HG03103 (cell line): Measurements from ENCODE around the gene CST5.
"Not testable (repeated sequence)": the region's sequence is repeated elsewhere in the genome, so short reads cannot be mapped to it uniquely, and the experiment has no call there.

Source experiments
- ATAC-seq: cut with Tn5 transposase; IDR thresholded peaks from one replicate; pipeline ENCODE4 v1.9.1; 2021; ENCODE audit warnings: low read depth; ENCODE audit not compliant: unreplicated experiment

CST5 gene

DNA sequence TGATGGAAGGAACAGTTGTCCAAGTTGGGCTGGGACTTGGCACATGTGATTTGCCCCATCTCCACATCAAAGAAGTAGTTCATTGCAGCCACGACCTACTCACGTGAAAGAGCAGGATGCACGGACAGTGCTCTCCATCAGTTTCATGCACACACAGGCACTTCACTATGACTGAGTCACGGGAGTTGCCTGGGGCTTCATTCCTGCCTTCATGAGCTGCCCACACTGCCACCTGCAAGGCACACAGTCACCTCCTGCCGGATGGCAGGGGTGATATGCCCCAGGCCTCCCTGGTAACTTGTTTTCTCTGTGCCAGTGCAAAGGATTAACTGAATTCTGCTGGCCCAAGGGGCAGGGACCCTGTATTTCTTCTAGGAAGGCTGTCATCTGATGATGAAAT is 22.8 kb downstream of the CST5 start:
- ATAC-seq: no peak

DNA sequence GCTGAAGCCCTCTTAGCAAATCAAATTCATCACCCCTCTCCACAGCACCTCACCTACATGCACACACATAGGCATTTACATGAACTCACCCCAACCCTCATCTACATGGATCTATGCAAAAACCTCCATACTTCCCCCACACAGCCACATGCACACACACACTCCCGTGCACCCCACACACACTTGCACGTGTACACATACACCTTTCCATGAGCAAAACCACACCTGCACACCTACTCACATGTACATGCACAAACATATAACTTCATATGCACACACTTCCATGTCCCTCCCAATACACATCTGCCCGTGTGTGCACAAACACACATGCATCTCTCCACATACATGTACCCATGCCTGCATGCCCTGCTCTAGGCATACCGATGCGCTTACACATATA is 23.3 kb downstream of the CST5 start:
- ATAC-seq: no peak

DNA sequence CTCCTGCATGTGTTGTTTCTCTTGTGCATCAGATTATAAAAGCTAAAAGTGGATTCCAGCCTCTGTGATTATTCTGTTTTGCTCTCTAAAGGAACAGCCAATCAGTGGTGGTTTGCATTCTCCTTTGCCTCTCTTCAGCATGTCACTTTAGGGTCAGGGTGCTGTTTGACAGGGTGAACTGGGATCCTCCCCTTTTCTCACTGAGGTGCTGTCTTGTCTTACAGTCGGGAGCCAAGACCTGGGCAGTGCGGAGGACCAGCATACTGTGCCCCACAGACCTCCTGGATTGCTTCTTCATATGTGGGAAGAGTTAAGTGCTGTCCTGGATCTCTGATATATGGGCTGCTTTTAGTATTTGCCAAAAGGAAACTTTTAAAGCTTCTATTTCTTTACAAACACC is 37.9 kb downstream of the CST5 start:
- ATAC-seq: no peak

DNA sequence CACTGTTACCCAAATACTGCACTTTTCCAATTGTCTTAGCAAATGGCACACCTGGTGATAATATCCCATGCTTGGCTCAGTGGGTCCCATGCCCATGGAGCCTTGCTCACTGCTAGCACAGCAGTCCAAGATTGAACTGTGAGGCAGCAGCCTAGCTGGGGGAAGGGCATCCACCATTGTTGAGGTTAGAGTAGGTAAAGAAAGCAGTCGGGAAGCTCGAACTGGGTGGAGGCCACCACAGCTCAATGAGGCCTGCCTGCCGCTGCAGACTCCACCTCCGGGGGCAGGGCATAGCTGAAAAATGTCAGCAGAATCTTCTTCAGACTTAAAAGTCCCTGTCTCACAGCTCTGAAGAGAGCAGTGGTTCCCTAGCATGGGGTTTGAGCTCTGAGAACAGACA is 43.8 kb downstream of the CST5 start:
- no peak for ATAC-seq

DNA sequence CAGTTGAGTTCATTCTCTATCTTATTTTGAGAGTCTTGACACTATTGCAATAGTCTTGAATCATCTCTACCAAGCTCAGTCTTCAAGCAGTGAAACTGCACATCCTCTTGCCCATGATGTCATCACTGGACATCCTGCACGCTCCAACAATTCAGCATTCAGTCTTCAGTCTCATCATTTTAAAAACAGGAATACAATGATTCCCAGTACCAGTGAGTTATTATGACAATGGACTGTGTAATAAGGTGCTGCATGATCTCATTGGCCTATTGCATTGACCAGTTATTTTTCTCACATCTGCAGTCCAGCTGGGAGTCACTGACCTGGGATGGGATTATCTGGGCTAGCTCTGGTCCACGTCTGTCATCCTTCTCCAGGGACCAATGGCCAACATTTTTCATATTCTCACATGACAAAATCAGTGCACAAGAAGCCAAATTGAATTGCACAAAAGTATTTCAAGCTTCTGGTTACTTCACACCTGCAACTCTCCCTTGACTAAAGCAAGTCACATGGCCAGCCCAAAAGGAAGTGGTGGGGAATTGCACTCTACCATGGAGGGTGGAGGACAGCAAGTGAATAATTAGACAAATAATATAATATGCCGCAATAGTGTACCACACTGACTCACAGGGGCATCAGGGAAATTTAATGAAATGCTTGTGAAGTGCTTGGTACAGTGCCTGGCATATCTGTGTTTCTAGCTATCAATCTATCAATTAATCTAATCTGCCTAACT is 46.6 kb downstream of the CST5 start:
- ATAC-seq: no peak

DNA sequence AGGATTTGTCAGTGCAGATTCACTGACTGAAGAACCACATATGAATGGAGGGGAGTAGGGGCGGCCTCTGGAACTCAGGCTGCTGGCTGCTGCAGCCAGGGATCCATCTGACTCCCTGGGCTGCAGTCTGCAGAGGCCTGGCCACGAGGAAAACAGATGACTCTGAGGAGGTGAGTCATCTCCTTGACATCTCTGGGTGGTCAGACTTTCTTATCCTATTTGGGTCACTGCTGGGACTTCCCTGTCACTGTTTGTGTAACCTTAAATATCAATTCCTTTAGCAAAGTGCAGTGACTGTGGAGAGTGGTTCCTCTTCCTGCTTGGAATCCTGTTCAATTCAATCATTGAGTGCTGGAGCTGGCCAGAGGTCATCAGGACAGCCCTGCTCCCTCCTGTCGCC is 47.6 kb downstream of the CST5 start:
- not testable (repeated sequence) for ATAC-seq

DNA sequence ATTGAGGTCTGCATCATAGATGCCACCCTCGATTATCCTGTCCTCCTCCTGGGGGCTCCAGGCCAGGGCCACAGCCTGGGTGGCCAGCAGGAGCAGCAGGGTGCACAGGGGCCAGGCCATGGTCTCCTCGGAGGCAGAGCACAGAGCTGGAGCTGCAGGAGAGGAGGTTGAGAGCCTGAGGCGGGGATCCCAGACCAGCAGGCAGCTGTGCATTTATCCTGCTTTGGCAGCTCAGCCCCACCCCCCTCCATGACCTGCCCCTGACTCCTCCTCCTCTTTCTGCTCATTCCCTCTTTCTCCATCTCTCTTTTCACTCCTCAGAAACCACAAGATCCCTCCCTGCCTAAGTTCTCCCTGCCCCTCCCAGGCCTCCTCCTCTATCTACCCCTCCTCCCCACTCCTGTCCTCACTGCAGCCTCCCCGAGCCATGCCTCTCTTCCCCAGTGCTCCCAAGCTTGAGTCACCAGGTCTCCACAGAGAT is 53.0 kb downstream of the CST5 start, which contains the start of gene CST2:
Gene CST2, minus strand, starts transcription at position 189 of the 481 bp plus-strand sequence. Its CDS starts 69 bp downstream, at position 120.
- ATAC-seq: no peak
